ENCODE results near the gene WWOX. TPM values are rescaled to one million over a fixed set of nuclear protein-coding genes. Genes with fewer than 3 reads are reported as not detected.

The WWOX gene
- total RNA-seq, 1 experiment from 2014 or later: 79.9 TPM

DNA sequence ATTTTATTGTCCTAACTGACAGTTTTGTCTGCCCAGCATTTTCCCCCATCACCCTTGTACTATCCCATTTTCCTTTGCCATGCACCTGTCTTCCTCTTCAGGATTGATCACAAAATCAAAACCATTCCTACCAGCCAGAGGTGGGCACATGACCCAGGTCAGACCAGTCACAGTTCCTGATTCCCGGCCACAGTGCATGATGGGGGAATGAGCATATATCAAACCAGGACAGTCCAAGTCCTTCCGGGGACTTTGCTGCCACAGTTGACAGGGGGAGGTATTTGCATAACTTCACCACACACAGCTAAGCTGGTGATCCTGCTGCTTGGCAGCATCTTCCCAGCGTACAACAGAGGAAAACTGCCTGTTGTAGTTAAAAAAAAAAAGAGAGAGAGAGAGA, 493.9 kb downstream of the WWOX start:
- POLR2A ChIA-PET (ENCODE audit: low non-redundant PET): no interaction called here
- no peak for DNase-seq (ENCODE audit: low spot score)
- Histone ChIP-seq H3K36me3 (ENCODE audit: insufficient read depth, low read length, poor library complexity, severe bottlenecking) (no peaks in the 10 kb centered on the region), H3K27me3 (replicated peaks; ENCODE audit: insufficient read depth, low read depth, low read length, poor library complexity) (no peaks in the 10 kb centered on the region), H3K9me3 (ENCODE audit: low read depth, low read length, poor library complexity, severe bottlenecking) (no peaks in the 10 kb centered on the region), H3K4me1 (ENCODE audit: insufficient read depth, low read length, poor library complexity, severe bottlenecking) (peaks cover 4% of the 10 kb centered on the region), H3K27ac (ENCODE audit: low read depth, low read length, poor library complexity, severe bottlenecking) (no peak overlapping the region), H3K4me3 (ENCODE audit: low read depth, low read length, poor library complexity, severe bottlenecking) (no peak overlapping the region)
- BruUV-seq (replicated peaks): no TSS peak
- no peak for TF ChIP-seq EZH2 (IDR thresholded peaks at IDR 0.05; ENCODE audit: borderline replicate concordance, low read depth, low read length, poor library complexity, severe bottlenecking)
- TF ChIP-seq, protein P1, sequence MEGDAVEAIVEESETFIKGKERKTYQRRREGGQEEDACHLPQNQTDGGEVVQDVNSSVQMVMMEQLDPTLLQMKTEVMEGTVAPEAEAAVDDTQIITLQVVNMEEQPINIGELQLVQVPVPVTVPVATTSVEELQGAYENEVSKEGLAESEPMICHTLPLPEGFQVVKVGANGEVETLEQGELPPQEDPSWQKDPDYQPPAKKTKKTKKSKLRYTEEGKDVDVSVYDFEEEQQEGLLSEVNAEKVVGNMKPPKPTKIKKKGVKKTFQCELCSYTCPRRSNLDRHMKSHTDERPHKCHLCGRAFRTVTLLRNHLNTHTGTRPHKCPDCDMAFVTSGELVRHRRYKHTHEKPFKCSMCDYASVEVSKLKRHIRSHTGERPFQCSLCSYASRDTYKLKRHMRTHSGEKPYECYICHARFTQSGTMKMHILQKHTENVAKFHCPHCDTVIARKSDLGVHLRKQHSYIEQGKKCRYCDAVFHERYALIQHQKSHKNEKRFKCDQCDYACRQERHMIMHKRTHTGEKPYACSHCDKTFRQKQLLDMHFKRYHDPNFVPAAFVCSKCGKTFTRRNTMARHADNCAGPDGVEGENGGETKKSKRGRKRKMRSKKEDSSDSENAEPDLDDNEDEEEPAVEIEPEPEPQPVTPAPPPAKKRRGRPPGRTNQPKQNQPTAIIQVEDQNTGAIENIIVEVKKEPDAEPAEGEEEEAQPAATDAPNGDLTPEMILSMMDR (conservative IDR thresholded peaks at IDR 0.05; ENCODE audit: low read depth, low read length): no peak
- CTCF ChIA-PET: interaction anchor here (0.6 kb wide), 1 partner anchor 10 kb away, joined by 4 read pairs; no protein-coding TSS in a partner anchor
- intact Hi-C loops (cut with micrococcal nuclease; ENCODE audit: unreplicated experiment): no loop called here

DNA sequence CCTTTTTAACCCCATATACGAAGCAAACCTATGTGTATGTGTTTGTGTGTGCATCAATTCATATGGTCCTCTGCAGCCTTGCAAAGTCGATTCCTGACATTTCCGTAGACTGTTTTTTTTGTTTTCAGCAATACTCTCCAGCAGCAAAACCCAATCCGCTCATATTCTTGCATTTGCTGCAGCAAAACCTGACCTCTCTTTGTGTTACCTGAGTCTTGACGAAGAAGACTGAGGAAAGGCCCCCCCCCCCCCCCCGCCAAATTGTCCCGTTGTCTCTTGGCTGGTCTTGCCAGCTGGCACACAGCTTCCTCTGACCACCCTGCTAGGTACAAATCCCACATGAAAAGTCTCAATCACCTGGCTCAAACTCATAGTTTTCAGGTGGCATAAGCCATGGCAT, 494.7 kb downstream of the WWOX start:
- POLR2A ChIA-PET (ENCODE audit: low non-redundant PET): no interaction called here
- Histone ChIP-seq H3K4me1 (ENCODE audit: insufficient read depth, low read length, poor library complexity, severe bottlenecking) (peaks cover 4% of the 10 kb centered on the region), H3K9me3 (ENCODE audit: low read depth, low read length, poor library complexity, severe bottlenecking) (no peaks in the 10 kb centered on the region), H3K27ac (ENCODE audit: low read depth, low read length, poor library complexity, severe bottlenecking) (no peak overlapping the region), H3K36me3 (ENCODE audit: insufficient read depth, low read length, poor library complexity, severe bottlenecking) (no peaks in the 10 kb centered on the region), H3K4me3 (ENCODE audit: low read depth, low read length, poor library complexity, severe bottlenecking) (no peak overlapping the region), H3K27me3 (replicated peaks; ENCODE audit: insufficient read depth, low read depth, low read length, poor library complexity) (no peaks in the 10 kb centered on the region)
- DNase-seq (ENCODE audit: low spot score): no peak
- no TSS peak for BruUV-seq (replicated peaks)
- CTCF ChIA-PET: interaction anchor here (0.6 kb wide), 1 partner anchor 10 kb away, joined by 4 read pairs; no protein-coding TSS in a partner anchor
- TF ChIP-seq EZH2 (IDR thresholded peaks at IDR 0.05; ENCODE audit: borderline replicate concordance, low read depth, low read length, poor library complexity, severe bottlenecking): no peak
- TF ChIP-seq, protein P1 (conservative IDR thresholded peaks at IDR 0.05; ENCODE audit: low read depth, low read length): no peak
- intact Hi-C loops (cut with micrococcal nuclease; ENCODE audit: unreplicated experiment): no loop called here

DNA sequence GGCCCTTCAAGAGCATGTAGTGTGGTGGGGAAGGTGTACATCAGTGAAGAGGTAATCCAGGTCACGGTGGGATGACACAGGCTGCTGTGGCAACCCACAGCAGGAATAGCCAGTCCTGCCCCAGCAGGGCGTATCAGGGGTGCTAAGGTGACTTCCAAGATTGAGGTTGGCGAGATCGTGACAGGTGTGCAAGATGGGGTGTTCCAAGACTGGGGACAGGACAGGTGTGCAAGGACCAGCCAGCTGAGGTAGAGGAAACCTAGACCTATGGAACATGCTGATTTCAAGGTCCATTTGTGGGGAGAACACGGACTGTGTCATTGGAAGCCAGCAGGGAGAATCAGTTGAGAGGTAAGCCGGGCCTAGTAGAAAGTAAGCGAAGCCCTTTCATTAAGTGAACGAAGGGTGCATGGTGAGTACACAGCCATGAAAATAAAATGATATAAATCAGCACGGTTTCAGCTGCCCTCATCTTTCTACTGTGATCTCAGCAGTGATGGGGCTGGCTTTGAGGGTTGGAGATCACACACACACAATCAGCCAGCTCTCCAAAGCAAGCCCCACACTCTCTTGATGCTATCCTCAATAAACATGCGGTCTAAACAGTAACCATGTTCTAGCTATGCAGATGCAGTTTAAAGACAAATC, 497.0 kb downstream of the WWOX start:
- Histone ChIP-seq H3K36me3 (ENCODE audit: insufficient read depth, low read length, poor library complexity, severe bottlenecking) (no peaks in the 10 kb centered on the region), H3K27me3 (replicated peaks; ENCODE audit: insufficient read depth, low read depth, low read length, poor library complexity) (no peaks in the 10 kb centered on the region), H3K4me1 (ENCODE audit: insufficient read depth, low read length, poor library complexity, severe bottlenecking) (peaks cover 4% of the 10 kb centered on the region), H3K4me3 (ENCODE audit: low read depth, low read length, poor library complexity, severe bottlenecking) (no peak overlapping the region), H3K9me3 (ENCODE audit: low read depth, low read length, poor library complexity, severe bottlenecking) (no peaks in the 10 kb centered on the region), H3K27ac (ENCODE audit: low read depth, low read length, poor library complexity, severe bottlenecking) (no peak overlapping the region)
- no peak for TF ChIP-seq EZH2 (IDR thresholded peaks at IDR 0.05; ENCODE audit: borderline replicate concordance, low read depth, low read length, poor library complexity, severe bottlenecking)
- TF ChIP-seq, protein P1 (conservative IDR thresholded peaks at IDR 0.05; ENCODE audit: low read depth, low read length): no peak
- CTCF ChIA-PET: interaction anchor here (0.6 kb wide), 1 partner anchor 1870 kb away, joined by 3 read pairs; no protein-coding TSS in a partner anchor
- no TSS peak for BruUV-seq (replicated peaks)
- intact Hi-C loops (cut with micrococcal nuclease; ENCODE audit: unreplicated experiment): no loop called here
- POLR2A ChIA-PET (ENCODE audit: low non-redundant PET): no interaction called here
- no peak for DNase-seq (ENCODE audit: low spot score)

All from A673 (cell line).